CD4-positive, alpha-beta T cell (primary cell): ENCODE measurements around the gene GALNTL6. TPM values are rescaled to one million over a fixed set of nuclear protein-coding genes. Genes with fewer than 3 reads are reported as not detected.

Experiments
- ATAC-seq: fragments of 200-7000 bp; cut with Tn5 transposase; one replicate; pipeline ENCODE4 v1.10.0; 2022; ENCODE audit warnings: mild to moderate bottlenecking; ENCODE audit not compliant: poor library complexity
- CTCF ChIA-PET: fragments of 350-600 bp; sonication (Branson Sonifier 250); formaldehyde crosslinking; loops from one replicate; lab custom pipeline; 2021; ENCODE audit warnings: antibody characterized with exemption, inconsistent platforms; lab: Charles Lee
- POLR2A ChIA-PET: fragments of 350-600 bp; sonication (Branson Sonifier 250); formaldehyde crosslinking; loops from one replicate; lab custom pipeline; 2021; ENCODE audit warnings: antibody characterized with exemption, inconsistent platforms; lab: Charles Lee
- DNase-seq, 14 experiments: peaks; one replicate each; pipeline ENCODE4 v3.0.0-alpha.2; 2013 to 2020; ENCODE audit warnings: mixed read lengths in 2 of 14
- H3K27ac ChIP-seq, 2 donors: one replicate each; pipeline versions ENCODE4 v1.5.1 to v1.7.0; 2013; ENCODE audit warnings: low read length in 2 of 2, low read depth in 1 of 2, mild to moderate bottlenecking in 1 of 2
- H3K27me3 ChIP-seq, 2 experiments: 1 replicate in 1 of 2; 2 replicates in 1 of 2; pipeline versions ENCODE4 v1.6.1 to v1.7.0; 2013; ENCODE audit warnings: low read length in 2 of 2, control low read depth in 1 of 2, mild to moderate bottlenecking in 1 of 2, moderate library complexity in 1 of 2; ENCODE audit not compliant: insufficient read depth in 2 of 2, control insufficient read depth in 1 of 2
- H3K36me3 ChIP-seq: one replicate; pipeline ENCODE4 v1.6.1; 2013; ENCODE audit warnings: low read length, control low read depth; ENCODE audit not compliant: insufficient read depth
- H3K4me1 ChIP-seq: one replicate; pipeline ENCODE4 v1.6.1; 2013; ENCODE audit warnings: low read length, control low read depth; ENCODE audit not compliant: insufficient read depth
- H3K4me3 ChIP-seq: one replicate; pipeline ENCODE4 v1.5.1; 2013; ENCODE audit warnings: mild to moderate bottlenecking, low read length, moderate library complexity
- H3K9me3 ChIP-seq, 2 experiments: 1 replicate in 1 of 2; 2 replicates in 1 of 2; pipeline versions ENCODE4 v1.6.1 to v1.7.0; 2013; ENCODE audit warnings: low read length in 2 of 2, mild to moderate bottlenecking in 2 of 2, control low read depth in 1 of 2, moderate library complexity in 1 of 2; ENCODE audit not compliant: control insufficient read depth in 1 of 2, insufficient read depth in 1 of 2
- H3K27ac Mint-ChIP-seq: one replicate; pipeline ENCODE4 v1.8.0; 2020; ENCODE audit warnings: mixed read lengths
- H3K27me3 Mint-ChIP-seq: one replicate; pipeline ENCODE4 v1.8.0; 2021; ENCODE audit warnings: mixed read lengths
- H3K36me3 Mint-ChIP-seq: one replicate; pipeline ENCODE4 v1.8.0; 2021; ENCODE audit warnings: low read depth, mixed read lengths
- H3K4me1 Mint-ChIP-seq: one replicate; pipeline ENCODE4 v1.8.0; 2021; ENCODE audit warnings: low read depth, mixed read lengths
- H3K4me3 Mint-ChIP-seq: one replicate; pipeline ENCODE4 v1.8.0; 2020; ENCODE audit warnings: mild to moderate bottlenecking, mixed read lengths
- H3K9me3 Mint-ChIP-seq: one replicate; pipeline ENCODE4 v1.8.0; 2020; ENCODE audit warnings: mixed read lengths
- CTCF ChIP-seq: fragments of 200-600 bp; IDR thresholded peaks from one replicate; pipeline ENCODE4 v1.8.0; 2022; ENCODE audit warnings: antibody characterized with exemption, mild to moderate bottlenecking
- intact Hi-C, 2 experiments: fragments of 100-400 bp; cut with DNase I in 1 of 2; cut with micrococcal nuclease in 1 of 2; formaldehyde crosslinking; loops; one replicate each; pipeline versions ENCODE4 v1.15.1 to v1.9.0; 2023 to 2025; cut with DNase I, micrococcal nuclease
- total RNA-seq, 174 experiments: library from RNA in 2 of 174; stranded (reverse) in 2 of 174; gene quantifications; one replicate each; pipeline ENCODE4 v1.2.3 and lab custom pipeline; 2021 to 2026

The GALNTL6 gene
- total RNA-seq, 2 experiments from 2014 or later: not detected

DNA sequence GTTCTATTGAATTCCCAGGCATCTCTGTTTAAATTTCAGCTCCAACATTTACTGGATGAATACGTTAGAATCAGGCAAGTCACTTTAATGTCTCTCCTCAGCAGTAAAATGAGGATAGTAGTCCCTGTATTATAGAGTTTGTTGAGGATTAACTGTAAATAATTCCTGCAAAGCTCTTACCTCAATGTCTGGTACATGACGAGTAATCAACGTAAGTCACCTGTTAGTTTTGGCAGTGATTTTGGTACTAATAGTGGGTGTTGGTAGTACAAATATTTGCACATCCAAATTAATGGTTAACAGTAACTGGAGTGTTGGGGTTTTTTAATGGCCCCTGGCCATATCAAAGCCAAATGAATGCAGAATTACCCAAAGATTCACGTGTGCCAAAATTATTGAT, 1165.6 kb downstream of the GALNTL6 start:
- DNase-seq (no peak), ATAC-seq (no peak)
- H3K4me1 Mint-ChIP-seq: no peaks in the 10 kb centered on the region
- H3K4me3 Mint-ChIP-seq: no peak overlapping the region
- H3K4me1 ChIP-seq: no peaks in the 10 kb centered on the region
- ChIA-PET CTCF (no interaction called here), POLR2A (no interaction called here)
- intact Hi-C loops: no loop called here
- no peak for TF ChIP-seq CTCF
- peaks cover 0 to 4% of the 10 kb centered on the region in 2 experiments for H3K9me3 ChIP-seq
- H3K27ac Mint-ChIP-seq: no peak overlapping the region
- H3K9me3 Mint-ChIP-seq: no peaks in the 10 kb centered on the region
- no peak overlapping the region for H3K4me3 ChIP-seq
- H3K27ac ChIP-seq: no peak overlapping the region
- H3K27me3 ChIP-seq: peaks cover 0 to 5% of the 10 kb centered on the region in 2 experiments
- no peaks in the 10 kb centered on the region for H3K36me3 Mint-ChIP-seq
- H3K36me3 ChIP-seq: no peaks in the 10 kb centered on the region
- H3K27me3 Mint-ChIP-seq: peaks cover 17% of the 10 kb centered on the region

DNA sequence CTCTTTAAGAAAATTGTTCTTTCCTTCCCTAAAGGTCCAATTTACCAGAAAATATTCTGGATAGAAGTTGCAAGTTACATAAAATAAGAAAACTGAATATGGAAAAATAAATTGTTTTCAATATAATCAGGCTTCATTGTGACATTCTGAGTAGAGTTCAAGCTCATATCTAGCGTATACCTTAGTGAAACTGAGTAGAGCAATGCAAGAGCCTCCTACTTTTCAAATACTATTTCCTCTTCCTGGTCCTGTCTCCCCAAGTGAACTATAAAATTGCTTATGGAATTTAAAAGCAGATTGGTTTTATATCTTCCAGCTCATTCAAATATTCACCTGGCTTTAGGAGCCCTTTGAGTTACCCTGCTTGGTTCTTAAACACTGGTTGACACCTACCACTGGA, 1166.1 kb downstream of the GALNTL6 start:
- CTCF ChIA-PET: no interaction called here
- H3K27me3 Mint-ChIP-seq: peaks cover 17% of the 10 kb centered on the region
- no peak for DNase-seq

GRCh38 chr4:172980219-172980618, 1167.0 kb downstream of the GALNTL6 start:
- no peak overlapping the region for H3K27ac ChIP-seq
- Mint-ChIP-seq H3K9me3 (no peaks in the 10 kb centered on the region), H3K27ac (no peak overlapping the region), H3K36me3 (no peaks in the 10 kb centered on the region), H3K27me3 (peaks cover 17% of the 10 kb centered on the region), H3K4me3 (no peak overlapping the region), H3K4me1 (no peaks in the 10 kb centered on the region)
- no peak for TF ChIP-seq CTCF
- H3K27me3 ChIP-seq: peaks cover 0 to 2% of the 10 kb centered on the region in 2 experiments
- DNase-seq: no peak
- no peaks in the 10 kb centered on the region for H3K9me3 ChIP-seq
- ChIA-PET POLR2A (no interaction called here), CTCF (no interaction called here)
- no peak for ATAC-seq
- H3K4me1 ChIP-seq: no peaks in the 10 kb centered on the region
- no peak overlapping the region for H3K4me3 ChIP-seq
- intact Hi-C loops: no loop called here
- no peaks in the 10 kb centered on the region for H3K36me3 ChIP-seq

More for the DNA sequence above, 1166.1 kb downstream of the GALNTL6 start:
- no peak overlapping the region for H3K4me3 Mint-ChIP-seq
- peaks cover 0 to 5% of the 10 kb centered on the region in 2 experiments for H3K27me3 ChIP-seq
- no peaks in the 10 kb centered on the region for H3K9me3 Mint-ChIP-seq
- POLR2A ChIA-PET: interaction anchor here (0.8 kb wide), 1 partner anchor 322 kb away, joined by 3 read pairs; no protein-coding TSS in a partner anchor
- H3K36me3 ChIP-seq: no peaks in the 10 kb centered on the region
- H3K4me3 ChIP-seq: no peak overlapping the region
- no peaks in the 10 kb centered on the region for H3K4me1 ChIP-seq
- H3K4me1 Mint-ChIP-seq: no peaks in the 10 kb centered on the region
- intact Hi-C loops: no loop called here
- H3K27ac Mint-ChIP-seq: no peak overlapping the region
- no peak for TF ChIP-seq CTCF
- no peaks in the 10 kb centered on the region for H3K36me3 Mint-ChIP-seq
- H3K9me3 ChIP-seq: peaks cover 0 to 4% of the 10 kb centered on the region in 2 experiments
- ATAC-seq: no peak
- H3K27ac ChIP-seq: no peak overlapping the region
